Endodermal cell (in vitro differentiated cells): ENCODE measurements around the gene UQCRFS1. TPM values are rescaled to one million over a fixed set of nuclear protein-coding genes. Genes with fewer than 3 reads are reported as not detected.
A peak's percentile ranks its signal among the peaks of the same experiment; 100 is the strongest.

Source experiments
- DNase-seq: peaks from one replicate; pipeline ENCODE4 v3.0.0-alpha.2; 2017
- H3K27ac ChIP-seq: 2 replicates; pipeline ENCODE4 v1.5.1; 2013; ENCODE audit warnings: mild to moderate bottlenecking, low read depth, low read length, moderate library complexity
- H3K27me3 ChIP-seq: 2 replicates; pipeline ENCODE4 v1.6.1; 2013; ENCODE audit warnings: mild to moderate bottlenecking, low read length, moderate library complexity; ENCODE audit not compliant: insufficient read depth, control insufficient read depth, poor library complexity, severe bottlenecking
- H3K36me3 ChIP-seq: 2 replicates; pipeline ENCODE4 v1.7.0; 2013; ENCODE audit warnings: mild to moderate bottlenecking, low read length, moderate library complexity; ENCODE audit not compliant: control insufficient read depth, insufficient read depth
- H3K4me1 ChIP-seq: one replicate; pipeline ENCODE4 v1.7.0; 2013; ENCODE audit warnings: low read length; ENCODE audit not compliant: control insufficient read depth, insufficient read depth
- H3K4me3 ChIP-seq: 2 replicates; pipeline ENCODE4 v1.5.1; 2013; ENCODE audit warnings: mild to moderate bottlenecking, low read length, moderate library complexity
- H3K9ac ChIP-seq: 2 replicates; pipeline ENCODE4 v1.6.1; 2013; ENCODE audit warnings: mild to moderate bottlenecking, low read length, moderate library complexity; ENCODE audit not compliant: poor library complexity, severe bottlenecking; ENCODE audit errors: extremely low read depth
- H3K9me3 ChIP-seq: 2 replicates; pipeline ENCODE4 v1.6.1; 2013; ENCODE audit warnings: mild to moderate bottlenecking, low read length, moderate library complexity; ENCODE audit not compliant: control insufficient read depth
- H3K27ac Mint-ChIP-seq: 2 replicates; pipeline ENCODE4 v1.8.0; 2020; ENCODE audit warnings: mixed read lengths
- H3K27me3 Mint-ChIP-seq: 2 replicates; pipeline ENCODE4 v1.8.0; 2021; ENCODE audit warnings: mild to moderate bottlenecking, mixed read lengths; ENCODE audit not compliant: insufficient read depth
- H3K36me3 Mint-ChIP-seq: 2 replicates; pipeline ENCODE4 v1.8.0; 2020; ENCODE audit warnings: low read depth, mixed read lengths
- H3K4me1 Mint-ChIP-seq: 2 replicates; pipeline ENCODE4 v1.8.0; 2020; ENCODE audit warnings: mixed read lengths
- H3K4me3 Mint-ChIP-seq: 2 replicates; pipeline ENCODE4 v1.8.0; 2020; ENCODE audit warnings: mild to moderate bottlenecking, moderate library complexity, mixed read lengths
- H3K9me3 Mint-ChIP-seq: 2 replicates; pipeline ENCODE4 v1.8.0; 2020; ENCODE audit warnings: mild to moderate bottlenecking, mixed read lengths
- CTCF ChIP-seq: fragments of 200-600 bp; sonication (generic); conservative IDR thresholded peaks from 2 replicates; pipeline ENCODE4 v1.5.0; 2021; ENCODE audit warnings: antibody characterized with exemption, mild to moderate bottlenecking
- WGBS, 2 experiments: methylation state at CpG; one replicate each; pipeline versions ENCODE4 v1.1.5 to v1.1.7; 2013; ENCODE audit warnings: missing lambda C conversion rate in 2 of 2, mixed read lengths in 1 of 2; ENCODE audit not compliant: insufficient coverage in 1 of 2, insufficient read length in 1 of 2; 5-methylcytosine and 5-hydroxymethylcytosine counted together
- total RNA-seq, 2 donors: library from RNA; stranded (reverse); fragmentation: NEBNext Ultra II Directional in 1 of 2; extraction: Animal tissue kit (Norgen Biotek cat#: 25700) in 1 of 2; gene quantifications; 2 replicates in 1 of 2; 3 replicates in 1 of 2; pipeline ENCODE4 v1.2.1, GENCODE V29; 2021

UQCRFS1 gene
- total RNA-seq, 2 donors from 2014 or later: 32.4 to 32.7 TPM

GRCh38 chr19:29248332-29248844 lies 35.4 kb upstream of the UQCRFS1 start:
- Histone ChIP-seq H3K36me3 (no peaks in the 10 kb centered on the region), H3K4me1 (no peaks in the 10 kb centered on the region), H3K4me3 (no peak overlapping the region), H3K9me3 (no peaks in the 10 kb centered on the region), H3K9ac (no peak overlapping the region), H3K27me3 (no peaks in the 10 kb centered on the region), H3K27ac (no peak overlapping the region)
- Mint-ChIP-seq H3K9me3 (no peaks in the 10 kb centered on the region), H3K4me1 (peaks cover 10% of the 10 kb centered on the region), H3K27ac (no peak overlapping the region), H3K4me3 (no peak overlapping the region), H3K27me3 (peaks cover 29% of the 10 kb centered on the region), H3K36me3 (no peaks in the 10 kb centered on the region)
- no peak for DNase-seq
- peak; percentile 19 for TF ChIP-seq CTCF
- WGBS, 2 experiments: 77 to 81% methylated on average over 6 to 9 of the region's 9 CpGs

GRCh38 chr19:29247872-29248271 lies 34.9 kb upstream of the UQCRFS1 start:
- Mint-ChIP-seq H3K4me3 (no peak overlapping the region), H3K36me3 (no peaks in the 10 kb centered on the region), H3K27me3 (peaks cover 28% of the 10 kb centered on the region), H3K9me3 (no peaks in the 10 kb centered on the region), H3K4me1 (peaks cover 8% of the 10 kb centered on the region), H3K27ac (no peak overlapping the region)
- peak; percentile 68 for DNase-seq
- Histone ChIP-seq H3K9me3 (no peaks in the 10 kb centered on the region), H3K4me1 (no peaks in the 10 kb centered on the region), H3K36me3 (no peaks in the 10 kb centered on the region), H3K27me3 (no peaks in the 10 kb centered on the region), H3K27ac (no peak overlapping the region), H3K4me3 (no peak overlapping the region), H3K9ac (no peak overlapping the region)
- 42 to 65% methylated on average over 8 to 9 of the region's 9 CpGs for WGBS, 2 experiments
- no peak for TF ChIP-seq CTCF

GRCh38 chr19:29247471-29247870 lies 34.5 kb upstream of the UQCRFS1 start:
- WGBS, 2 experiments: 75 to 88% methylated on average over 1 to 9 of the region's 9 CpGs
- H3K9ac ChIP-seq: no peak overlapping the region
- no peaks in the 10 kb centered on the region for H3K36me3 Mint-ChIP-seq
- H3K9me3 ChIP-seq: no peaks in the 10 kb centered on the region
- H3K27me3 Mint-ChIP-seq: peaks cover 28% of the 10 kb centered on the region
- H3K27ac ChIP-seq: no peak overlapping the region
- no peak overlapping the region for H3K4me3 ChIP-seq
- no peaks in the 10 kb centered on the region for H3K9me3 Mint-ChIP-seq
- no peak for DNase-seq
- H3K4me3 Mint-ChIP-seq: no peak overlapping the region
- no peaks in the 10 kb centered on the region for H3K4me1 ChIP-seq
- H3K36me3 ChIP-seq: no peaks in the 10 kb centered on the region
- no peak for TF ChIP-seq CTCF
- peaks cover 8% of the 10 kb centered on the region for H3K4me1 Mint-ChIP-seq
- no peaks in the 10 kb centered on the region for H3K27me3 ChIP-seq
- H3K27ac Mint-ChIP-seq: no peak overlapping the region
